ENCODE measurements around the gene FUT2.
A peak's percentile ranks its signal among the peaks of the same experiment; 100 is the strongest.
"Not testable (repeated sequence)": the region's sequence is repeated elsewhere in the genome, so short reads cannot be mapped to it uniquely, and the experiment has no call there.

The FUT2 gene

GRCh38 chr19:48695743-48696352 is at the start of gene FUT2:
Gene FUT2 (plus strand): TSS chr19:48695971. CDS start chr19:48702957, 6,986 bp downstream.
- no peak for DNase-seq

- DNase-seq, result peak; percentile 94
Measured at GRCh38 chr19:48646001-48646721, 49.6 kb upstream of the FUT2 start, which contains the start of gene CA11. Gene CA11 (minus strand): TSS chr19:48646187. CDS start chr19:48645632, 555 bp downstream.

- DNase-seq, result no peak
Measured at GRCh38 chr19:48646722-48647216, 49.0 kb upstream of the FUT2 start.

- no peak for DNase-seq
Measured at GRCh38 chr19:48648134-48648533, 47.6 kb upstream of the FUT2 start.

GRCh38 chr19:48650974-48651682 is 44.6 kb upstream of the FUT2 start:
- no peak for DNase-seq

GRCh38 chr19:48651683-48652048 is 44.1 kb upstream of the FUT2 start:
- DNase-seq, result no peak

- no peak for DNase-seq
Measured at GRCh38 chr19:48654299-48655059, 41.3 kb upstream of the FUT2 start.

- no peak for DNase-seq
Measured at GRCh38 chr19:48656840-48657474, 38.8 kb upstream of the FUT2 start.

GRCh38 chr19:48657828-48658227 is 37.9 kb upstream of the FUT2 start:
- not testable (repeated sequence) for DNase-seq

- DNase-seq, result no peak
Measured at GRCh38 chr19:48658483-48658882, 37.3 kb upstream of the FUT2 start.

GRCh38 chr19:48659768-48660167 is 36.0 kb upstream of the FUT2 start:
- no peak for DNase-seq

- DNase-seq, result peak; percentile 95
Measured at GRCh38 chr19:48660852-48661710, 34.7 kb upstream of the FUT2 start.

GRCh38 chr19:48661711-48662090 is 34.1 kb upstream of the FUT2 start:
- no peak for DNase-seq

- no peak for DNase-seq
Measured at GRCh38 chr19:48663667-48664066, 32.1 kb upstream of the FUT2 start.

GRCh38 chr19:48664476-48664875 is 31.3 kb upstream of the FUT2 start:
- DNase-seq, result no peak

GRCh38 chr19:48665786-48666185 is 30.0 kb upstream of the FUT2 start:
- DNase-seq, result no peak

GRCh38 chr19:48668332-48668731 is 27.4 kb upstream of the FUT2 start:
- DNase-seq, result no peak

GRCh38 chr19:48668761-48669160 is 27.0 kb upstream of the FUT2 start:
- DNase-seq, result no peak

GRCh38 chr19:48669903-48670668 is 25.7 kb upstream of the FUT2 start:
- no peak for DNase-seq

- DNase-seq, result no peak
Measured at GRCh38 chr19:48670699-48671445, 24.9 kb upstream of the FUT2 start.
